Lung (tissue), 12 donors: Measurements from ENCODE around the gene SEPTIN5. TPM values are rescaled to one million over a fixed set of nuclear protein-coding genes. Genes with fewer than 3 reads are reported as not detected.

Experiments
- ATAC-seq: fragments of 200-7000 bp; cut with Tn5 transposase; one replicate; pipeline ENCODE4 v1.9.1; 2020; ENCODE audit warnings: moderate number of reproducible peaks; ENCODE audit not compliant: insufficient read depth, low FRiP score
- DNase-seq, 3 donors: peaks; one replicate each; pipeline ENCODE4 v3.0.0-alpha.2; 2013 to 2017
- H3K27ac ChIP-seq, 2 donors: one replicate each; pipeline ENCODE4 v1.5.1; 2013; ENCODE audit warnings: mild to moderate bottlenecking in 2 of 2, moderate library complexity in 2 of 2, control low read depth in 1 of 2, inconsistent platforms in 1 of 2, low read depth in 1 of 2, low read length in 1 of 2
- H3K27me3 ChIP-seq, 3 donors: one replicate each; pipeline ENCODE4 v1.5.1; 2013; ENCODE audit warnings: low read length in 2 of 3; ENCODE audit not compliant: control insufficient read depth in 3 of 3, insufficient read depth in 3 of 3
- H3K36me3 ChIP-seq, 4 donors: one replicate each; pipeline ENCODE4 v1.5.1; 2013; ENCODE audit warnings: low read length in 4 of 4, mild to moderate bottlenecking in 1 of 4, moderate library complexity in 1 of 4; ENCODE audit not compliant: control insufficient read depth in 4 of 4, insufficient read depth in 4 of 4
- H3K4me1 ChIP-seq, 5 donors: one replicate each; pipeline ENCODE4 v1.5.1; 2013; ENCODE audit warnings: low read length in 5 of 5, mild to moderate bottlenecking in 2 of 5, moderate library complexity in 1 of 5; ENCODE audit not compliant: control insufficient read depth in 5 of 5, insufficient read depth in 5 of 5
- H3K4me3 ChIP-seq: one replicate; pipeline ENCODE4 v1.5.1; 2013; ENCODE audit warnings: mild to moderate bottlenecking, control low read depth, moderate library complexity
- H3K9ac ChIP-seq, 2 donors: one replicate each; pipeline ENCODE4 v1.5.1; 2013; ENCODE audit warnings: low read length in 2 of 2, control low read depth in 1 of 2; ENCODE audit not compliant: insufficient read depth in 1 of 2
- H3K9me3 ChIP-seq, 4 donors: one replicate each; pipeline ENCODE4 v1.5.1; 2013; ENCODE audit warnings: low read length in 3 of 4, mild to moderate bottlenecking in 1 of 4, moderate library complexity in 1 of 4; ENCODE audit not compliant: control insufficient read depth in 4 of 4, insufficient read depth in 3 of 4
- CTCF ChIP-seq: IDR thresholded peaks from 2 replicates; pipeline ENCODE4 v1.5.1; 2012; ENCODE audit warnings: mild to moderate bottlenecking; ENCODE audit errors: control extremely low read depth, extremely low read depth
- WGBS, 2 donors: extraction: QIAGEN DNeasy Blood & Tissue Kit; methylation state at CpG; one replicate each; pipeline ENCODE4 v1.1.7; 2013; 5-methylcytosine and 5-hydroxymethylcytosine counted together
- polyA plus RNA-seq, 2 donors: library from polyadenylated mRNA; stranded (reverse); fragments of 200-250 nt; gene quantifications; one replicate each; pipeline ENCODE4 v1.2.1, GENCODE V29; 2013
- total RNA-seq, 2 donors: library from RNA; depleted of rRNA in 1 of 2; stranded (reverse); fragments of >200 nt in 1 of 2; gene quantifications; one replicate each; pipeline ENCODE4 v1.2.1, GENCODE V29; 2014 to 2021
- donor health status: control.
- donor health status: control.
- donor health status: Bipolar disorder and iron deficiency.
- donor health status: healthy.
- donor health status: DM: yes; HTN: yes; CAD: no.

Gene SEPTIN5
- total and polyA plus RNA-seq, 4 donors = 10.4 to 32.5 (median 14.2) TPM

- Histone ChIP-seq H3K27ac (no peak overlapping the region), H3K36me3 (peaks cover 0 to 8% (median 3%) of the 10 kb centered on the region in 4 donors), H3K4me3 (no peak overlapping the region), H3K27me3 (peaks cover 0 to 4% (median 0%) of the 10 kb centered on the region in 3 donors), H3K9me3 (no peaks in the 10 kb centered on the region), H3K9ac (no peak overlapping the region), H3K4me1 (peaks cover 0 to 31% (median 7%) of the 10 kb centered on the region in 5 donors)
- DNase-seq (no peak), ATAC-seq (no peak)
- no peak for TF ChIP-seq CTCF
- WGBS, 2 donors = 85 to 94% methylated on average over 11 of the region's 11 CpGs
Measured at GRCh38 chr22:19716041-19716828, 1.9 kb downstream of the SEPTIN5 start.

GRCh38 chr22:19716829-19717105, 2.5 kb downstream of the SEPTIN5 start:
- no peak for TF ChIP-seq CTCF

DNA sequence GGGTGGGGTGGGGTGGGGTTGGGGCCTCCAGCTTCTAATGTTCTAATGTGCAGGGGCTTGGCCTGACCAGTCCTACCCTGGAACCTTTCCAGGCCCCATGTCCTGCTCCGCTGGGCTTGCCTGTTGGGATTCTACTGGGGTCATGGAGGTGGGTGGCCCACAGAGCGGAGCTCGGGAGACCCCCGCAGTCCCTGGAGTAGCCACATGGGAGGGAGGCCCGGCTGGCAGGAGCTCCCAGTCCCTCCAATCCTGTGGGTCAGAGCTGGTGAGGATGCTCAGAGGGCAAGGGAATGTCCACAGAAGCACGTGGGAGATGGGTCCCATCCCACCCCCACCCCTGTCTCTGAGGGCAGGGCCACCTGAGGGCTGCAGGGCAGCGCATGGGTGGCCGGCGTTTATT, 2.9 kb downstream of the SEPTIN5 start:
- no peak for TF ChIP-seq CTCF
- no peak overlapping the region for H3K4me3 ChIP-seq
- 84 to 90% methylated on average over 9 of the region's 9 CpGs for WGBS, 2 donors

More at GRCh38 chr22:19716829-19717105, 2.5 kb downstream of the SEPTIN5 start:
- no peak for DNase-seq
- H3K27ac ChIP-seq = no peak overlapping the region
- no peaks in the 10 kb centered on the region for H3K9me3 ChIP-seq
- H3K9ac ChIP-seq = no peak overlapping the region
- peaks cover 0 to 11% (median 4%) of the 10 kb centered on the region in 4 donors for H3K36me3 ChIP-seq
- 93 to 100% methylated on average over 1 of the region's 1 CpG for WGBS, 2 donors
- H3K4me1 ChIP-seq = peaks cover 0 to 31% (median 7%) of the 10 kb centered on the region in 5 donors
- no peak for ATAC-seq
- peaks cover 0 to 4% (median 0%) of the 10 kb centered on the region in 3 donors for H3K27me3 ChIP-seq
- H3K4me3 ChIP-seq = no peak overlapping the region

More for the DNA sequence above, 2.9 kb downstream of the SEPTIN5 start:
- DNase-seq (no peak), ATAC-seq (no peak)
- peaks cover 0 to 11% (median 4%) of the 10 kb centered on the region in 4 donors for H3K36me3 ChIP-seq
- H3K27ac ChIP-seq = no peak overlapping the region
- peaks cover 0 to 4% (median 0%) of the 10 kb centered on the region in 3 donors for H3K27me3 ChIP-seq
- H3K9ac ChIP-seq = no peak overlapping the region
- no peaks in the 10 kb centered on the region for H3K9me3 ChIP-seq
- peaks cover 0 to 31% (median 7%) of the 10 kb centered on the region in 5 donors for H3K4me1 ChIP-seq
